Skeletal muscle cell (primary cell): ENCODE data around the gene ADGRG3.

ENCODE experiments used
- DNase-seq: peaks from one replicate; pipeline ENCODE4 v3.0.0-alpha.2; 2010; ENCODE audit warnings: low read depth
- H3K4me3 ChIP-seq: 2 replicates; pipeline ENCODE4 v1.5.1; 2011; ENCODE audit warnings: low read depth, mild to moderate bottlenecking, control low read depth, low read length, moderate library complexity

ADGRG3 gene

DNA sequence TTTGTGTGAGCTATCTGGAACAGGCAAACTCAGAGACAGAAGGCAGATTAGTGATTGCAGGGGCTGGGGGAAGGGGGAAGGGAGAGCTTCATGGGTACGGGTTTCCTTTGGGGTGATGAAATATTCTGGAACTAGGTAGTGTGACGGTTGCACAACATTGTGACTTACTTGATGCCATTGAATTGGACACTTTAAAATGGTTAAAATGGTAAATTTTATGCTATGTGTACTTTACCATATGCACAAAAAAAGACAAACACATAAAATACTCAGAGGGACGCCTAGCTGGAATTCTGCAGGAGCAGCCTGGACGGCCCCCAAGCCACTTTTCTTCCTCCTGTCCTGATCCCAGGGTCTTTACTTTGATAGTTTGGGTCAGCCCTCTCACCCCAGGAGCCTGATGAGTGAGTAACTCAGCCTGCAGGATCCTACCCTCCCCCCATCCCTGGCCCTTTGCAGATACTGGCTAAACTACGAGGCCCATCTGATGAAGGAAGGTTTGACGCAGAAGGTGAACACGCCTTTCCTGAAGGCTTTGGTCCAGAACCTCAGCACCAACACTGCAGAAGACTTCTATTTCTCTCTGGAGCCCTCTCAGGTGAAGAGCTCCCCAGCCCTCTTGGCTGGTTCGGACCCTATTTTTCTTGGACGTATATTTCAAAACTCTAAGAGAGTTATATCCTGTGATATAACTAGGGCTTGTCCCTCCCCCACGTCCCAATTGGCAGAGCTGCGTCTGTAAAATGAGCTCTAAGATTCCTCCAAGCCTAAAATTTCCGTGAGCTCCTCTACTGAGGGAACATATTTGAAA is 7.8 kb downstream of the ADGRG3 start:
- H3K4me3 ChIP-seq = no peak overlapping the region
- no peak for DNase-seq

DNA sequence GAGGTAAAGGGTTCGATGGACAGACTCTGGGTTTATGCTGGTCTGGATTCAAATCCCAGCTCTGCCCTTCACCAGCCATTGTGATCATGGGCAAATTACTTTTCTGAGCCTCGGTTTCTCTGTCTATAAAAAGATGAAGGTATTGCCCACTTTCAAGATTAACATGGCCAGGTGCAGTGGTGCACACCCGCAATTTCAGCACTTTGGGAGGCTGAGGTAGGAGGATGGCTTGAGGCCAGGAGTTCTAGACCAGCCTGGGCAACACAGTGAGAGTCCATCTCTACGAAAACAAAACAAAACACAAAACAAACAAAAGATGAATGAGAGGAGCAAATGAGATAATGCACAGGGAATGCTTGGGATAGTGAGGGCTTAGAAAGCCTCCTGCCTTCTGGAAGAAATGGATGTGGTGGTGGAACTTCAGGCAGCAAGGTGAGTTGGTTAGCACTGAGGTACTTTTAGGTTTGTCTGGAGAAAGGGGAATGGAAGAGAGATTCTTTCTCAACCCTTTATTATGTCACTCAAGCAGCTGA is 8.5 kb downstream of the ADGRG3 start:
- H3K4me3 ChIP-seq = no peak overlapping the region
- no peak for DNase-seq

DNA sequence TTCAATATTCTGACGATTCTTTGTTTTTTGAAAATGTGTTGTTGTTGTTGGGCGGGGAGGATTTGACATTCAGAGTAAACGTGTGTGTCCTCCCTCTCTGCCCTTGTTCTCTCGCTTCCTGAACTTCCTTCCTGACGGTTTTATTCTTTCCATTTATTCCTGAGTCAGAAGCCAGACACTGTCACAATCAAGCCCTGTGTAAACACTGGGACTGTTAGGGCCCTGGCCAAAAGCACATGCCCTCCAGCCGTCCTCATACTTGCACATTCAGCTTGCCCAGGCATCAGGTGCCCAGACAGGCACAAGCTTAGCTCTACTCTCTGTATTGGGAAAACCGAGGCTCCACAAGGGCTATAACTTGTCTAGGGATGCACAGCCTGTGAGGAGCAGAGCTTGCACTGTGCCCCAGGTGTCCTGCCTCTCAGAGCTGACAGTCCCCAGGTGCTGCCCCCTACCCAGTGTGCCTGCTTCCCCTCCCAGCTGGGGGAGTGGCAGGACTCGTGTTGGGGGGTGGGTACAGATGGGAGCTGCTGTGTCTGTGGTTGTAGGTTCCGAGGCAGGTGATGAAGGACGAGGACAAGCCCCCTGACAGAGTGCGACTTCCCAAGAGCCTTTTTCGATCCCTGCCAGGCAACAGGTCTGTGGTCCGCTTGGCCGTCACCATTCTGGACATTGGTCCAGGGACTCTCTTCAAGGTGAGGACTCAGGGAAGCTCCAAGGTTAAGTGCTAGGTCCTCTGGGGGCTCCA is 9.7 kb downstream of the ADGRG3 start:
- DNase-seq = no peak
- no peak overlapping the region for H3K4me3 ChIP-seq

DNA sequence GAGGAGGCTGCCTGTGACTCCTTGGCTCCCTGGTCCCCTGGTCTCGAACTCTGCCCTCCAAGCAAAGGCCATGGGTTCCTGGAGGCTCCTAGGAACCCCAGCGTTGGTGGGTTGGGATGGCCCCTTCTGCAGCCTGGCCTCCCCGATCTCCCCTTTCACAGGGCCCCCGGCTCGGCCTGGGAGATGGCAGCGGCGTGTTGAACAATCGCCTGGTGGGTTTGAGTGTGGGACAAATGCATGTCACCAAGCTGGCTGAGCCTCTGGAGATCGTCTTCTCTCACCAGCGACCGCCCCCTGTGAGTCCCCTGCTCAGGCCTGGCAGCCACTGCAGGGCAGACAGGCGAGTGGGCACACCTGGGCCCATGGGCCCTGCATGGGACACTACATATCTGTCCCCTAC is 10.9 kb downstream of the ADGRG3 start:
- no peak overlapping the region for H3K4me3 ChIP-seq
- DNase-seq = no peak

DNA sequence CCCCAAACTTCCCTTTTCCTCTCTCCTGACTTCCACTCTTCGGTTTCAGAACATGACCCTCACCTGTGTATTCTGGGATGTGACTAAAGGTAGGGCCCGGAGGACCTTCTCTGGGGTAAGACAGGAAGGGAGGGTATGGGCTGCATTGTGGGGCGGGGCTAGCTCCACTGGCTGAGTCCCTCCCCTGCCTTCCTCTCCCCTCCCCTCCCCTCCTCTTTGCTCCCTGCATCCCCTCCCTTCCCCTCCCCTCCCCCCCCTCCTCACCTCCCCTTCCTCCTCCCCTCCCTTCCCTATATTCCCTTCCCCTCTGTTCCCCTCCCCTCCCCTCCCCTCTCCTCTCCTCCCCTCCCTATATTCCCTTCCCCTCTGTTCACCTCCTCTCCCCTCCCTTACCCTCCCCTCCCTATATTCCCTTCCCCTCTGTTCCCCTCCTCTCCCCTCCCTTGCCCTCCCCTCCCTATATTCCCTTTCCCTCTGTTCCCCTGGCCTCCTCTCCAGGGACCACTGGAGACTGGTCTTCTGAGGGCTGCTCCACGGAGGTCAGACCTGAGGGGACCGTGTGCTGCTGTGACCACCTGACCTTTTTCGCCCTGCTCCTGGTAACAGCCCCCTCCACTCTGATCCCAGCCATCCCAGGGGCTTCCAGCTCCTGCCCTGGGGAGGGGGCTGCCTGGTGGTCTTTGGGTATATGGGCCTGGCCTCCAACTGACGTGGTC is 11.8 kb downstream of the ADGRG3 start:
- no peak for DNase-seq
- no peak overlapping the region for H3K4me3 ChIP-seq

DNA sequence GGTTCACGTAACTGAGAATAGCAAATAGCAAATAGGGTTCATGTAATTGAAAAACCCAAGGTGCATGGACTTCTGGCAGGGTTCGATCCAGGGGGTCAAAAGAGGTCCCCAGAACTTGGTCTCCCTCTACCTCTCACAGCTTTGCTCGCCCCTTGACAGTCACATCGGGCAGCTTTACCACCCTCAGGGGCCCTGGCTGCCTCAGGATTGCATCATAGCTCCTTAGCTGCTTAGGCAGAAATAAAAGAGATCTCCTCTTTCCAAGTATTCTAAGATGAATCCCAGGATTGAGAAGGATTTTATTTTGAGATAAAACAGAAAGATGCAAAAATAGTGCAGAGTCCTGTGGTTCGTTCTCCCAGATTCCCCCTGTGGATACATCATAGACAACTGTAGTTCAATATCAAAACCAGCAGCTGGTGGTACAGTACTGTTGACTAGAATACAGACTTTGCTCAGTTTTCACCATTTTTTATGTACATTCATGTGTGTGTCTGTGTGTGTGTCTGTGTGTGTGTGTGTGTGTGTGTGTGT is 12.8 kb downstream of the ADGRG3 start:
- no peak for DNase-seq
- H3K4me3 ChIP-seq = no peak overlapping the region

DNA sequence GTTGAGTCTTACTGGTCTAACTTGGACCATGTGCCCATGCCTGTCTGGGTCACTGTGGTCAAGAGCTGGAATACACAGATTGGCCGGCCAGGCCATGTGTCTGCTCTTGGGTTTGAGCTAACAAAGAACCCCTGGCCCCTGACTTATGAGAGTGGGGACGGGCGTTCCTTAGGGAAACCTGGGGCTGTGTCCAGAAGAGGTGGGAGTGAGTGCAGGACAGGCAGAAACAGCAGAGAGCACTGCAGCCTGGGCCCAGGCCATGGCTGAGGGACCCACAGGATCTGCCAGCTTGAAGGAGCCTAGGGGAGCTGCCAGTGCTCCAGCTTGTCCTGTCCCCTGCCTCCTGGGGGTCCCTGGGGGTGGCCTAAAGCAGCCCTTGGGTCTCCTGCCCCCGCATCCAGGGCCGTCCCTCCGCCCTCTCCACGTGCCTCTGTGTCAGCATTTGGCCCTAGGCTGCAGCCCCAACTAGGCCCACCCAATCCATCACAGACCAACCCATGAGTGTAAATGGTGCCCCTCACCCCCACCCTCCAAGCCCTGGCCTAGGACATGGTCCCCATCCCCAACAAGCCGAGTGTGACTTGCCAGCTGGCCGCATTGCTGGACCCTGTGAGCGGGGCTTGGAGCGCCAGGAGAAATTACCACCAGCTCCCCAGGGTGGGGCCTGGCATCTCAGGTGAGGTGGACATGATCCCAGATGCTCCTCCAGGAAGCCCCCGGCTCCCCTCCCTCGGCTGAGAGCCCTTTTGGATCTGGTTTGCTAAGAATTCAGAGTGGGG is 14.0 kb downstream of the ADGRG3 start:
- H3K4me3 ChIP-seq = no peak overlapping the region
- DNase-seq = no peak

DNA sequence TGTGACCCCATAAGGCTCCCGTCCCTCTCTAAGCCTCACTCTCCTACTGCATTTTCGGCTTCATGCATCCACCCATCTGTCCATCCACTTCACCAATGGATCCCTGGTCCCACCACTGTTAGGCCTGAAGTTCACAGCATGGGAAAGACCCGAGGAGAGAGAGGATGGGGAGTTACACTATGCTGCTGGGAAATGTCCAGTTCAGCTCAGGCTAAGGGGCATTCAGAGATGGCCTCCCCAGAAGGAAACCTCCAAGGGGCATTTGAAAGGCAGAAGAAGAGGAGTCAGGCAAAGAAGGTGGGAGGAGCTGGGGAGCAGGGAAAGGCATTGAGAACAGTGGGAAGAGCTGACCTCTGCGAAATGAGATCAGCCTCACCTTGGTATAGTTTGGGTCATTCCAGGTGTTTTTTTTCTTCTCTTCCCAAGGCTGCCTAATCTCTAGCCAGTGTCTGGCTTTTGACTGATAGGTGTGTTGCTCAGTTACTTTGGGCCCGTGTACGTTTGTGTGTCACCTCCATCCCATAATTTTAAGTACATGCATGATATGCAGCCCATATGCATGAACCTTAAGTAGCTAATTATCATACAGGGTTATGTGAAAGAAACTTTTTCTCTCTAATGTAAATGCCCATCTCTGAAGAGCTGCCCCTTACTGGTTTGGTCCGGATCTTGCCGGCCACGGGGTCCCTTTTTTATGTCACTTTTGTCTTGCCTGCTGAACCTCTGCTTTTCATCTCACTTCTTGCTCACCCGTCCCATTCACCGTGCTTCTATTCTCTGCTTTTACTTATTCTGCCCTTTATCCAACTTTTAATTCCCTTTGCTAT is 14.9 kb downstream of the ADGRG3 start:
- no peak for DNase-seq
- H3K4me3 ChIP-seq = no peak overlapping the region

DNA sequence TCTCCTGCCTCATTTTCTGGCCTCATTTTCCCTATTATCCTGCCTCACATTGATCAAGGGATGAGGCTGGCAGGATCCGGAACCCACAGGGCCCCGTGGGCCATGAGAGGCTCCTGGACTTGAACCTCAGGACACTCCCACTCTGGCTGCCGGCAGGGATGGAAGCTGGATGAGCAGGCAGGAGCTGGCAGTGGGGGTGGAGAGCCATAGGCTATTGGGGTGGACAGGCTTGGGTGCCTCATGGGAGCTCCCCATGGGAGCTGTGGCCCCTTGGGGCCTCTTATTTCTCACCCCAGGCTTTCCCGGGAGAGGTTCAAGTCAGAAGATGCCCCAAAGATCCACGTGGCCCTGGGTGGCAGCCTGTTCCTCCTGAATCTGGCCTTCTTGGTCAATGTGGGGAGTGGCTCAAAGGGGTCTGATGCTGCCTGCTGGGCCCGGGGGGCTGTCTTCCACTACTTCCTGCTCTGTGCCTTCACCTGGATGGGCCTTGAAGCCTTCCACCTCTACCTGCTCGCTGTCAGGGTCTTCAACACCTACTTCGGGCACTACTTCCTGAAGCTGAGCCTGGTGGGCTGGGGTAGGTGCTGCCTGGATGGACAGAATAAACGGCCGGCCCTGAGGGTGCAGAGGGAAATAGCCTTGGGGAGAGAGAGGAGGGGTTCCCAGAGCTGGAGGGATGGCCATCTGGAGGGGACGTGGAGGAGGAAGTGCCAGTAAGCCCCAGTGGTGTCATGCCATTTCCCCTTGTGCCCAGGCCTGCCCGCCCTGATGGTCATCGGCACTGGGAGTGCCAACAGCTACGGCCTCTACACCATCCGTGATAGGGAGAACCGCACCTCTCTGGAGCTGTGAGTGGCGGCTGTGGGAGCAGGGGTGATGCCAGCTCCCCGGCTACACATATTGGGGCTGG is 15.8 kb downstream of the ADGRG3 start:
- no peak for DNase-seq

DNA sequence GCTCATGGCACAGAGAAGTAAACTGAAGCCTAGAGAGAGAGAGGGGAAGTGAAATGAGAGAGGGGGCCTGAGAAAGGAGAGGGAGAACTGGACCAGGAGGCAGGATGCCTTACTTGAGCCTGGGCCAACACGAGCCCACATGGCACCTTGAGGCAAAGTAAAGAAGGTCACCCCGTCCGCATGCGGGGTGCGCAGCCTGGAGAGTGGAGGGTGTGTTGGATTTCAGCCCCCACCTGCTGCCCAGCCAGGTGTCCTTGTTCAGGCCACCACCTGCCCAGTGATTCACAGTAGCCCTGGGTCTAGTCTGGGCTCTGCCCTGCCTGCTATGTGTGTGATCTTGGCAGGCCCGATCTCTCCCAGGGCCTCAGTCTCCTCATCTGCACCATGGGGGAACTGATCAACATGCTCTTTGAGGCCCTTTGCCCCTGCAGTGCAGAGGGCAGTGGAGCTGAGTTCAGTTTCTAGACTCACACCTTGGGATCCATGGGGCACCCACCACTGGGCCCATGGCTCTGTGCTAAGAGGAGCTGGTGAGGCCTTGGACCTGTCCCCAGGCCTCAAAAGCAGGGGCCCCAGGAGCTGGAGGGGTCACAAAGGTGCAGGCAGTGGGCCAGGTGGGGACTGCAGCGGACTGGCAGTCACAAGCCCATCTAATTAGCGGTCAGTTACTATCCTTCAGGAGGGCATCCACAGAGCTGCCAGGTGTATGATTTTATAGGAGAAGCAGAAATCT is 16.7 kb downstream of the ADGRG3 start:
- no peak overlapping the region for H3K4me3 ChIP-seq
- no peak for DNase-seq

More for the DNA sequence above, 15.8 kb downstream of the ADGRG3 start:
- H3K4me3 ChIP-seq = no peak overlapping the region

DNA sequence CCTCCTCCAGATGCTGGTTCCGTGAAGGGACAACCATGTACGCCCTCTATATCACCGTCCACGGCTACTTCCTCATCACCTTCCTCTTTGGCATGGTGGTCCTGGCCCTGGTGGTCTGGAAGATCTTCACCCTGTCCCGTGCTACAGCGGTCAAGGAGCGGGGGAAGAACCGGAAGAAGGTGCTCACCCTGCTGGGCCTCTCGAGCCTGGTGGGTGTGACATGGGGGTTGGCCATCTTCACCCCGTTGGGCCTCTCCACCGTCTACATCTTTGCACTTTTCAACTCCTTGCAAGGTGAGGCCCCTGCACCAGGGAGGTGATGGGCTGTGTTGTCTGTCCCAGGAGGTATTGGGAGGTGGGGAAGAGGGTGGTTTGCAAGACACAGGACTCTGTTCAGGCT is 17.5 kb downstream of the ADGRG3 start:
- DNase-seq = no peak
- H3K4me3 ChIP-seq = no peak overlapping the region

DNA sequence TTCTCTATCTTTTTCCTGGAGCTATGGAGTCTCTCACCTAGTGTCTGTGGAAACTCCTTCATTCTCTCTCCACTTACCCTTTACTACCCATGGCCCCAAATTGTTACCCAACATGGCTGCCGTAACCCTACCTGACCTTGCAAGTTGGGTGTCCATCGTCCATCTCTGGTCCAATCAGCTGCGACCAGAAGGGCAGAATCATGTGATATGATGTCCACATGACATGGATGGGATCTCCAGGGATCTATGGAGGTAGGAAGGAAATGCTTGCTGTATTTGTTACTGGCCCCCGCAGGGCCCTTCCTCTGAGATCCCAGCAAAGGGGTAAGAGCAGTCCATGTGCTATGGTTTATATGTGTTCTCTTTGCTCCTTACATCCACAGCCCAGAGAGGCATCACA is 18.5 kb downstream of the ADGRG3 start:
- no peak for DNase-seq
- H3K4me3 ChIP-seq = no peak overlapping the region

DNA sequence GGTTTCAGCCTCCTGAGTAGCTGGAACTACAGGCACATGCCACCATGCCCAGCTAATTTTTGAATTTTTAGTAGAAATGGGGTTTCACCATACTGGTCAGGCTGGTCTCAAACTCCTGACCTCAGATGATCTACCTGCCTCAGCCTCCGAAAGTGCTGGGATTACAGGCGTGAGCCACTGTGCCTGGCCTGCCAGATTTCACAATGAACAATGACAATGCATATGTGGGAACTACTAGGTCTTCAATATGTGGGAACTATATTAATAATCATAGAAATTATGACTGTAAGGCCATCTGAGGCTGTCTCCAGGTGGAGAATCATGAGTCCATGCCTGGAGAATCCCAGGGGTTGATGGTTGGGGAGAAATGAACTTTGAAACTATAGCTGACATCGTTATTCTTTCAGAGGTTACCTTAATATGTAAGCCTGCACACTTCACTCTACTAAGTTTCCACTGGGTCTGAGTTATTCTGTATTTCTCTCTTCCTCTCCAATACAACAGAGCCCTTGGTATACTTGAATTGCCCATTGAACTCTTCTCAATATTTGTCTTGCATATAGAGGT is 19.3 kb downstream of the ADGRG3 start:
- DNase-seq = no peak
- H3K4me3 ChIP-seq = no peak overlapping the region

DNA sequence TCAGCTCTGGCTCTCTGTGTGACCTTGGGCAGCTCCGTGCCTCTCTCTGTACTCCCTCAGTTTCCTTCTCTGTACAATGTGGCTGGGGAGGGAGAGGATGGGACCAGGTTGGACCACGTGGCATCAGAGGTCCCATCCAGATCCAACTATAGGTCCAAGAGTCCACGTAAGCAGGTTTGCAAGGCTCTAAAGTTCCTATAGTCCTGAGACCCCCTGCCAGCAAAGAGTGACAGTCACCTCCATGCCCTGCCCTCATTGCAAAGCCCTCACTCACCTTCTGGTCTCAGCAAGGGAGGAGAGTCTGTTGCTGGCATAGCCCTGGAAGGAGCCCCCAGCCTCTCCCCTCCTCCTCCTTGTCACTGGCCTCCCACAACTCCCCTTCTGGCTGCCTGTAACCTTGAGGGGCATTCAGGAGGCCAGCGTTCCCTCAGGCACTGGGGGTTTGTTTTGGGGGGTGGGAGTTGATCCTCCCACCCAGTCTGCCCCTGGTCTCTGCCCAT is 20.4 kb downstream of the ADGRG3 start:
- no peak for DNase-seq
- no peak overlapping the region for H3K4me3 ChIP-seq

DNA sequence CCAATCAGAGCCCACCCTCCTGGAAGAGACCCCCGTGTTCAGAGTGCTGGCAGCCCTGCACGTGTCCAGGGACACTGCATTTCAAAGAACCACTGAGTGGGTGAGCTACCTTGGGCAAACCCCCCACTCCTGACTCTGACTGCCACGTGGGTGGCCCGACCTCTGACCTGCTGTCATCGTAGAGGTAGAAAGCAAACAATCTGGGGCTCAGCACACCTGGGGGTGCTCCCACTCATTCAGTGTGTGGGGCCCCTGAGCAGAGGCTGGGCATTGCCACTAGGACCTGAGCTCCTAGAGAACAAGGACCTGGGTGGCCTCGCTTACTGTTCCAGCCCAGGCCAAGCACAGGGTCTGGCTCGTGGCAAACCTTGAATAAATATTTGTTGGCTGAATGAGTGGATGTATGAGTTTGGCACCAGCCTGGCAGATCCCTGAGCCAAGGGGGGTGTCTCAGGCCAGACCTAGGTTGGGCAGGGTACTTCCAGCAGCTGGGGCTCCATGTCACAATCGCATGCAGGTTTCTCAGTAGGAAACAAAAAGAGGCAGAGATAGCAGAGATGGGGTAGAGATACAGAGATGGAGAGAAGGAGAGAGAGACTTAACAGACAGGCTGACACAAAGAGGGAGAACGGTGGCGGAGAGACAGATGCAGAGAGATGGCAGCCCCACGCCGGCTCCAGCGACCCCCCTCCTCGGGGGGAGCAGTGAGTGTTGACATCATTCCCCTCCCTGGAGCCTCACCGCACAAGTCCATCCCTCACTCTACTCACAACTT is 21.1 kb downstream of the ADGRG3 start:
- no peak for DNase-seq
- H3K4me3 ChIP-seq = no peak overlapping the region
